ENCODE results near the gene PVRIG. TPM values are rescaled to one million over a fixed set of nuclear protein-coding genes. Genes with fewer than 3 reads are reported as not detected.
"Not testable (repeated sequence)": the region's sequence is repeated elsewhere in the genome, so short reads cannot be mapped to it uniquely, and the experiment has no call there.

PVRIG gene
- total RNA-seq, 8 experiments from 2014 or later = 0.98 to 10.7 (median 2.5) TPM; not detected in 2

- ATAC-seq (replicated peaks in 6 of 8) = peak in 1 of 8 experiments; percentile 34
- 40 to 95% (median 81%) methylated on average over 1 to 6 of the region's 6 CpGs; no CpG with 5 or more reads in 2 of the 10 experiments for WGBS, 10 experiments
- Histone ChIP-seq H3K4me1 (replicated peaks in 1 of 2) (peaks cover 0 to 5% of the 10 kb centered on the region in 2 donors), H3K4me3 (no peak overlapping the region), H3K27ac (no peak overlapping the region)
- in situ Hi-C loops (cut with MboI; ENCODE audit: low pct_unique_long_range_greater_than_20kb in 2 of 9, low sequenced_read_pairs in 9 of 9, unreplicated experiment in 9 of 9) = no loop called here
These were observed 10.8 kb upstream of the PVRIG start for GRCh38 chr7:100208911-100209408.

- peaks cover 0 to 5% of the 10 kb centered on the region in 2 donors for H3K4me1 ChIP-seq (replicated peaks in 1 of 2)
- in situ Hi-C loops (cut with MboI; ENCODE audit: low pct_unique_long_range_greater_than_20kb in 2 of 9, low sequenced_read_pairs in 9 of 9, unreplicated experiment in 9 of 9) = no loop called here
- 40 to 85% (median 77%) methylated on average over 1 to 6 of the region's 6 CpGs; no CpG with 5 or more reads in 2 of the 10 experiments for WGBS, 10 experiments
- no peak for ATAC-seq (replicated peaks in 6 of 8)
- H3K27ac ChIP-seq = no peak overlapping the region
- no peak overlapping the region for H3K4me3 ChIP-seq
These were observed 10.3 kb upstream of the PVRIG start for GRCh38 chr7:100209493-100209892.

DNA sequence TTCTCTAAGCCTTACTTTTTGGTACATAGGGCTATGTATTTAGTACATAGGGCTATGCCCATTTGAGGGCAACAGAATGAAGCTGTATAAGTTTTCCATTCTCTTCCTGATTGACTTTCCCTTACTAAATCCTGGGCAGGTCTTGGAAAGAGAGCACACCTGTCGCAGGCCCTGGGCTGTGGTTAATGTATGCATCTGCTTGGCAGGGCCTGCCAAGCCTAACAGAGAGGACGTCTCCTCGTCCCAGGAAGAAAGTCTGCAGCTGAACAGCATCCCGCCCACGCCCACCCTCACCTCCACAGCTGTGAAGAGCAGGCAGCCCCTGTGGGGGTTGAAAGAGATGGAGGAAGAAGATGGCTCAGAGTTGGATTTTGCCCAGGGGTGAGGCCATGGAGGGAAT is 8.9 kb upstream of the PVRIG start:
- in situ Hi-C loops (cut with MboI; ENCODE audit: low pct_unique_long_range_greater_than_20kb in 2 of 9, low sequenced_read_pairs in 9 of 9, unreplicated experiment in 9 of 9) = loop anchor here in 1 of 9 experiments (10.0 kb wide), 1 partner anchor 66 kb away; the partner anchor contains the start of gene LAMTOR4
- peaks cover 0 to 5% of the 10 kb centered on the region in 2 donors for H3K4me1 ChIP-seq (replicated peaks in 1 of 2)
- H3K4me3 ChIP-seq = no peak overlapping the region
- ATAC-seq (replicated peaks in 6 of 8) = no peak
- 86% methylated on average over 1 of the region's 5 CpGs; no CpG with 5 or more reads in 9 of the 10 experiments for WGBS, 10 experiments
- H3K27ac ChIP-seq = no peak overlapping the region

DNA sequence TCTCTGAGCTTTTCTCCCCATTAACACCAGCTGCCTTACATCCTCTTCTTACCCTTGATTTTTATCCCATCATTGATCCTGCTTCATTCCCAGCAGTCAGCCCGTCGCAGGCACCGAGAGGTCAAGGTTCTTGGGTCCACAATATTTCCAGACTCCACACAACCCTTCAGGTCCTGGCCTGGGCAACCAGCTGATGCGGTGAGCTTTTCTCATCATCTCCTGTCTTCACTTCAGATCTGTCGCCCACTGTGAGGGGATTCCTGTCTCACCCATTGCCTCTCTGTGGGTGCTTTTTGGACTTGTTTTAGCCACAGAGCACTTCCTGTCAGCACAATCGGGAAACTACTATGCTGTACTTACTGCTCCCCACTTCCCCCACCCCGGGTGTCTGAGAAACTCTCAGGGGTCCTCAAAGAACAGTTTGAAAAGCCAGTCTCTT is 8.4 kb upstream of the PVRIG start:
- no peak for ATAC-seq (replicated peaks in 6 of 8)
- in situ Hi-C loops (cut with MboI; ENCODE audit: low pct_unique_long_range_greater_than_20kb in 2 of 9, low sequenced_read_pairs in 9 of 9, unreplicated experiment in 9 of 9) = loop anchor here in 1 of 9 experiments (10.0 kb wide), 1 partner anchor 67 kb away; the partner anchor contains the start of gene LAMTOR4
- no peak overlapping the region for H3K4me3 ChIP-seq
- 70 to 100% (median 93%) methylated on average over 2 to 7 of the region's 7 CpGs; no CpG with 5 or more reads in 2 of the 10 experiments for WGBS, 10 experiments
- no peak overlapping the region for H3K27ac ChIP-seq
- H3K4me1 ChIP-seq (replicated peaks in 1 of 2) = peaks cover 0 to 5% of the 10 kb centered on the region in 2 donors

DNA sequence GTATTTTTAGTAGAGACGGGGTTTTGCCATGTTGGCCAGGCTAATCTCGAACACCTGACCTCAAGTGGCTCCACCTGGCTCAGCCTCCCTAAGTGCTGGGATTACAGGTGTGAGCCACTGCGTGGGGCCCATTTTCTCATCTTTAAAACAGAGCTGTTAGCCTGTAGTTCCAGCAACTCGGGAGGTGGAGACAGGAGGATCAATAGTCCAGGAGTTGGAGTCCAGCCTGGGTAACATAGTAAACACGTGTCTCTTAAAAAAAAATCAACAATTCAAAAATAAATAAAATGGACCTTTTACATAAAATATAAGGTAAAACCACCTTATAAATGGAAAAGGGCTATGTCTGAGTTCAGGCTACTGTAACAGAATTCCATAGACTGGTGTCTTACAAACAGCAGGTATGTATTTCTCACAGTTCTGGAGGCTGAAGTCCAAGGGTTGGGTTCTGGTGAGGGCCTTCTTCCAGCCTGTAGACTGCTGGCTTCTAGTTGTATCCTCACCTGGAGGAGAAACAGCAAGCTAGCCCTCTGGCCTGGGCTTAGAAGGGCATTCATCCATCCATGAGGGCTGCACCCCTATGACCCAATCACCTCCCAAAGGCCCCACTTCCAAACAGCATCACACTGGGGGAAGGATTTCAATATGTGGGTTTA is 7.0 kb upstream of the PVRIG start:
- Histone ChIP-seq H3K4me1 (replicated peaks in 1 of 2) (peaks cover 0 to 5% of the 10 kb centered on the region in 2 donors), H3K27ac (no peak overlapping the region), H3K4me3 (no peak overlapping the region)
- WGBS, 10 experiments = 43 to 100% (median 98%) methylated on average over 1 to 5 of the region's 5 CpGs; no CpG with 5 or more reads in 2 of the 10 experiments
- in situ Hi-C loops (cut with MboI; ENCODE audit: low pct_unique_long_range_greater_than_20kb in 2 of 9, low sequenced_read_pairs in 9 of 9, unreplicated experiment in 9 of 9) = loop anchor here in 1 of 9 experiments (10.0 kb wide), 1 partner anchor 68 kb away; the partner anchor contains the start of gene LAMTOR4
- ATAC-seq (replicated peaks in 6 of 8) = no peak

DNA sequence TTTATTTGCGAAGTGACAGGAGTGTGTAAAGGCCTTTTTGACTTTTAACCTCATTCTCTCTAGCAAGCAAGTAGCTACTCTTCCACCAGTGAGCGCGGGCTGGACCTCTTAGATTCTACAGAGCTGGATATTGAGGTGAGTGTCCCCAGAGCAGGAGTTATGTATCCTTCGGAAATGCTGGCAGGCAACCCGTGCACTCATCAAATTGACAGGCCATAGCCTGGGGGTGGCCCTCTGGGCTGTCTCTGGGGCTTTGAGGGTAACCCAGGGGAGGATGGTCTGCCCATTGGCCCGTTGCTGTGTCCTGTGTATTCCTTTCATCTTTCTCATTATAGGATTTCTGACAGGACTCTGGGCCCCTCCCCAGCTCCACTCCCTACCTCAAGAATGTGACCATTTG is 6.1 kb upstream of the PVRIG start:
- no peak overlapping the region for H3K4me3 ChIP-seq
- no peak overlapping the region for H3K27ac ChIP-seq
- 57 to 83% (median 80%) methylated on average over 1 to 2 of the region's 6 CpGs; no CpG with 5 or more reads in 5 of the 10 experiments for WGBS, 10 experiments
- in situ Hi-C loops (cut with MboI; ENCODE audit: low pct_unique_long_range_greater_than_20kb in 2 of 9, low sequenced_read_pairs in 9 of 9, unreplicated experiment in 9 of 9) = loop anchor here in 1 of 9 experiments (10.0 kb wide), 1 partner anchor 69 kb away; the partner anchor contains the start of gene LAMTOR4
- H3K4me1 ChIP-seq (replicated peaks in 1 of 2) = peaks cover 0 to 5% of the 10 kb centered on the region in 2 donors
- ATAC-seq (replicated peaks in 6 of 8) = no peak

DNA sequence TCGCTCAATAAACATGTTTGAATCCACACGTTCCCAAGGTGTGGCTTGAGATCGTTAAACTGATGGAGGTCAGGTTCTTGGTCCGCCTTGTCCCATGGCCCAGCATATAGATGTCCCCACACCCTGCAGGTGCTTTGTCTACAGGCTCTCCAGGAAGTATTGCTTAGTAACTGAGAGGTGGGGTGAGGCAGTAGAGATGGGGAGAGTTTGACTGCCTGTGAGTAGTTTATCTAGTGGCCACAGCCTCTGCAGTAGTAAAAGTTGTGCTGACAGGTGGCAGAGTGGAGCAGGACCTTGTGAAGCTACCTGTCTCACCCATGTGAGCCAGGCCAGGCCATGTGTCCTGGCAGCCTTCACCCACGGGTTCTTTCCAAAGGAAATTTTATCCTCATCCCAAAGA is 5.4 kb upstream of the PVRIG start:
- not testable (repeated sequence) for H3K4me1 ChIP-seq (replicated peaks in 1 of 2); ATAC-seq (replicated peaks in 6 of 8); H3K27ac ChIP-seq; H3K4me3 ChIP-seq
- in situ Hi-C loops (cut with MboI; ENCODE audit: low pct_unique_long_range_greater_than_20kb in 2 of 9, low sequenced_read_pairs in 9 of 9, unreplicated experiment in 9 of 9) = loop anchor here in 1 of 9 experiments (10.0 kb wide), 1 partner anchor 70 kb away; the partner anchor contains the start of gene LAMTOR4
- 83 to 93% methylated on average over 1 to 3 of the region's 5 CpGs; no CpG with 5 or more reads in 8 of the 10 experiments for WGBS, 10 experiments

DNA sequence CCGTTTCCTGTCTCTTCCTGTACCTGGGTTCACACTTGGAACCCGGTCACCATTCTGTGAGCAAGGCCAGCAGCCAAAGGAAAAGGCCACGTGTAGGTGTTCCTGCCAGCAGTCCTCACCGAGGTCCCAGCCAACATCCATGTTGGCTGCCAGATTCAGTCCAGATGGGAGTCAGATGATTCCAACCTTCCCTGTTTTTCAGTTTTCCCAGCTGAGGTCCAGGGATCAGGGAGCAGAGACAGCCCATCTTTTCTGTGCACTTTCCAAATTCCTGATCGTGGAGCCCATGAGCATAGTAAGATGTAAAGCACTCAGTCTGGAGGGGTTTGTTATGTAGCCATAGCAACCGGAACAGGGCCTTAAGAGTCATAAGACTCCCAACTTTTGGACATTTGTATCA is 3.9 kb upstream of the PVRIG start:
- ATAC-seq (replicated peaks in 6 of 8) = no peak
- in situ Hi-C loops (cut with MboI; ENCODE audit: low pct_unique_long_range_greater_than_20kb in 2 of 9, low sequenced_read_pairs in 9 of 9, unreplicated experiment in 9 of 9) = loop anchor here in 1 of 9 experiments (10.0 kb wide), 1 partner anchor 71 kb away; the partner anchor contains the start of gene LAMTOR4

GRCh38 chr7:100217934-100218333 is 1.8 kb upstream of the PVRIG start:
- in situ Hi-C loops (cut with MboI; ENCODE audit: low pct_unique_long_range_greater_than_20kb in 2 of 9, low sequenced_read_pairs in 9 of 9, unreplicated experiment in 9 of 9) = loop anchor here in 1 of 9 experiments (10.0 kb wide), 1 partner anchor 73 kb away; the partner anchor contains the start of gene LAMTOR4
- H3K4me3 ChIP-seq; H3K4me1 ChIP-seq (replicated peaks in 1 of 2); H3K27ac ChIP-seq: not testable (repeated sequence)
- peak; percentile 11 to 71 (median 57) for ATAC-seq (replicated peaks in 6 of 8)
- WGBS, 10 experiments = 0% methylated on average over 1 of the region's 5 CpGs; no CpG with 5 or more reads in 9 of the 10 experiments

More for the DNA sequence above, 3.9 kb upstream of the PVRIG start:
- H3K27ac ChIP-seq = no peak overlapping the region
- no peak overlapping the region for H3K4me3 ChIP-seq
- WGBS, 10 experiments = 25 to 100% (median 78%) methylated on average over 1 to 5 of the region's 6 CpGs; no CpG with 5 or more reads in 3 of the 10 experiments
- H3K4me1 ChIP-seq (replicated peaks in 1 of 2) = peaks cover 0 to 5% of the 10 kb centered on the region in 2 donors

GRCh38 chr7:100219271-100219737 is 445 bp upstream of the PVRIG start:
- ATAC-seq (replicated peaks in 6 of 8) = no peak
- Histone ChIP-seq H3K4me3 (no peak overlapping the region), H3K4me1 (replicated peaks in 1 of 2) (no peaks in the 10 kb centered on the region), H3K27ac (no peak overlapping the region)
- in situ Hi-C loops (cut with MboI; ENCODE audit: low pct_unique_long_range_greater_than_20kb in 2 of 9, low sequenced_read_pairs in 9 of 9, unreplicated experiment in 9 of 9) = loop anchor here in 1 of 9 experiments (10.0 kb wide), 1 partner anchor 75 kb away; the partner anchor contains the start of gene LAMTOR4
- WGBS, 10 experiments = 40 to 100% (median 88%) methylated on average over 1 to 5 of the region's 10 CpGs; no CpG with 5 or more reads in 6 of the 10 experiments

DNA sequence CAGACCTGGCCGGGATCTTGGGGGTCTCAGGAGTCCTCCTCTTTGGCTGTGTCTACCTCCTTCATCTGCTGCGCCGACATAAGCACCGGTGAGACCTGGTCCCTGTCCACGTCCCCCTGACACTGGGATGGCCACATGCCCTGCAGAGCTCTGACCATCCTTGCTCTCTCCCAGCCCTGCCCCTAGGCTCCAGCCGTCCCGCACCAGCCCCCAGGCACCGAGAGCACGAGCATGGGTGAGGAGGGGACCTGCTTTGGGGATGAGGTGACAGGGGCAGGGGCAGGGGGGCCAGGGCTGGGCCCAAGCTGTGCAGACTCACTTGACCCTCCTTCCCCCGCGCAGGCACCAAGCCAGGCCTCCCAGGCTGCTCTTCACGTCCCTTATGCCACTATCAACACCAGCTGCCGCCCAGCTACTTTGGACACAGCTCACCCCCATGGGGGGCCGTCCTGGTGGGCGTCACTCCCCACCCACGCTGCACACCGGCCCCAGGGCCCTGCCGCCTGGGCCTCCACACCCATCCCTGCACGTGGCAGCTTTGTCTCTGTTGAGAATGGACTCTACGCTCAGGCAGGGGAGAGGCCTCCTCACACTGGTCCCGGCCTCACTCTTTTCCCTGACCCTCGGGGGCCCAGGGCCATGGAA is 959 bp downstream of the PVRIG start:
- H3K27ac ChIP-seq = no peak overlapping the region
- no CpG with 5 or more reads among the region's 22 CpGs for WGBS, 10 experiments
- H3K4me3 ChIP-seq = no peak overlapping the region
- no peak for ATAC-seq (replicated peaks in 6 of 8)
- H3K4me1 ChIP-seq (replicated peaks in 1 of 2) = no peaks in the 10 kb centered on the region
- in situ Hi-C loops (cut with MboI; ENCODE audit: low pct_unique_long_range_greater_than_20kb in 2 of 9, low sequenced_read_pairs in 9 of 9, unreplicated experiment in 9 of 9) = no loop called here

DNA sequence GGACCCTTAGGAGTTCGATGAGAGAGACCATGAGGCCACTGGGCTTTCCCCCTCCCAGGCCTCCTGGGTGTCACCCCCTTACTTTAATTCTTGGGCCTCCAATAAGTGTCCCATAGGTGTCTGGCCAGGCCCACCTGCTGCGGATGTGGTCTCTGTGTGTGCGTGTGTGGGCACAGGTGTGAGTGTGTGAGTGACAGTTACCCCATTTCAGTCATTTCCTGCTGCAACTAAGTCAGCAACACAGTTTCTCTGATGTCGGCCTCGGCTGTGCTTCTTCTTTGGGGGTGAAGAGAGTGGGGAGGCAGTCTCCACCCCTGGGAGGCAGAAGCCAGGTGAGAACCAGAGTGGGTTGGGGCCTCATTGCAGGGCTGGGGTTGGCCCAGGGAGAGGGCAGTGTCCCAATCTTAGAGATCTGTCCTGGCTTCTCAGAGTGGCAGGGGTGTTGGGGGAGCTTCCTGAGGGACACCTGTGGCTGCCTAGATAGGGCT is 1.5 kb downstream of the PVRIG start:
- Histone ChIP-seq H3K4me3 (no peak overlapping the region), H3K4me1 (replicated peaks in 1 of 2) (no peaks in the 10 kb centered on the region), H3K27ac (no peak overlapping the region)
- ATAC-seq (replicated peaks in 6 of 8) = no peak
- 40 to 96% (median 90%) methylated on average over 1 to 4 of the region's 5 CpGs; no CpG with 5 or more reads in 6 of the 10 experiments for WGBS, 10 experiments
- in situ Hi-C loops (cut with MboI; ENCODE audit: low pct_unique_long_range_greater_than_20kb in 2 of 9, low sequenced_read_pairs in 9 of 9, unreplicated experiment in 9 of 9) = no loop called here

All from motor neuron (in vitro differentiated cells).